OCI-LY7 (cell line): ENCODE measurements around the gene IL12RB2.

Experiments used
- EZH2phosphoT487 ChIP-seq: fragments of 200-600 bp; sonication (generic); IDR thresholded peaks from 2 replicates; pipeline ENCODE4 v1.6.1; 2018; ENCODE audit warnings: low read depth, borderline replicate concordance, mild to moderate bottlenecking, mixed run types, antibody characterized with exemption, low read length, moderate library complexity, mixed read lengths
- TF ChIP-seq, protein P1 (sequence below): fragments of 200-600 bp; sonication (generic); conservative IDR thresholded peaks from 2 replicates; pipeline ENCODE4 v1.5.1; 2014; ENCODE audit warnings: mild to moderate bottlenecking, antibody characterized with exemption, low read length, moderate library complexity, mixed read lengths

DNA sequence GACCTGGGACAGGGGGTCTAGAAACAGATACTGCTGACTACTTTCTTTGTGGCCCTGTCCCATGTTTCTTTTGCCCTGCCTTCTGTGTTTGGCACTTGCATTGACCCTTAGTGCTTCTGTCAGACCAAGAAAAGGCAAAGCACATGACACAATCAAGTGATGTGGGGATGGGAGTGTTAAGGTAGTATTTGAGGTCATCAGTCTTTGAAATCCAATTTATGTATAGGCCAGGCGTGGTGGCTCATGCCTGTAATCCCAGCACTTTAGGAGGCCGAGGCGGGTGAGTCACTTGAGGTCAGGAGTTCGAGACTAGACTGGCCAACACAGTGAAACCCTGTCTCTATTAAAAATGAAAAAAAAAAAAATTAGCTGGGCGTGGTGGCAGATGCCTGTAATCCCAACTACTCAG, 96.5 kb downstream of the IL12RB2 start:
- TF ChIP-seq, protein P1, sequence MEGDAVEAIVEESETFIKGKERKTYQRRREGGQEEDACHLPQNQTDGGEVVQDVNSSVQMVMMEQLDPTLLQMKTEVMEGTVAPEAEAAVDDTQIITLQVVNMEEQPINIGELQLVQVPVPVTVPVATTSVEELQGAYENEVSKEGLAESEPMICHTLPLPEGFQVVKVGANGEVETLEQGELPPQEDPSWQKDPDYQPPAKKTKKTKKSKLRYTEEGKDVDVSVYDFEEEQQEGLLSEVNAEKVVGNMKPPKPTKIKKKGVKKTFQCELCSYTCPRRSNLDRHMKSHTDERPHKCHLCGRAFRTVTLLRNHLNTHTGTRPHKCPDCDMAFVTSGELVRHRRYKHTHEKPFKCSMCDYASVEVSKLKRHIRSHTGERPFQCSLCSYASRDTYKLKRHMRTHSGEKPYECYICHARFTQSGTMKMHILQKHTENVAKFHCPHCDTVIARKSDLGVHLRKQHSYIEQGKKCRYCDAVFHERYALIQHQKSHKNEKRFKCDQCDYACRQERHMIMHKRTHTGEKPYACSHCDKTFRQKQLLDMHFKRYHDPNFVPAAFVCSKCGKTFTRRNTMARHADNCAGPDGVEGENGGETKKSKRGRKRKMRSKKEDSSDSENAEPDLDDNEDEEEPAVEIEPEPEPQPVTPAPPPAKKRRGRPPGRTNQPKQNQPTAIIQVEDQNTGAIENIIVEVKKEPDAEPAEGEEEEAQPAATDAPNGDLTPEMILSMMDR, result no peak
- TF ChIP-seq EZH2phosphoT487, result no peak
